SK-N-SH (cell line): ENCODE data around the gene C20orf141. TPM values are rescaled to one million over a fixed set of nuclear protein-coding genes. Genes with fewer than 3 reads are reported as not detected.
"Not testable (repeated sequence)": the region's sequence is repeated elsewhere in the genome, so short reads cannot be mapped to it uniquely, and the experiment has no call there.

Source experiments
- CTCF ChIA-PET: fragments of 300-600, 350-600 bp; formaldehyde crosslinking; extraction: SDS; loops from one replicate; lab custom pipeline; 2021; lab: Yijun Ruan, JAX
- POLR2A ChIA-PET: fragments of 350-600 bp; sonication (Branson Sonifier 250); formaldehyde crosslinking; extraction: SDS; loops from one replicate; lab custom pipeline; 2020; ENCODE audit warnings: antibody characterized with exemption, inconsistent platforms; lab: Yijun Ruan, JAX
- DNase-seq: peaks from one replicate; pipeline ENCODE4 v3.0.0; 2012
- H2AFZ ChIP-seq: fragments of 200-600 bp; sonication (generic); 2 replicates; pipeline ENCODE4 v1.8.1; 2016; ENCODE audit warnings: antibody characterized with exemption, mild to moderate bottlenecking, low read depth
- H3F3A ChIP-seq: fragments of 200-600 bp; sonication (generic); replicated peaks from 2 replicates; pipeline ENCODE3; 2016; ENCODE audit warnings: antibody characterized with exemption, mild to moderate bottlenecking; ENCODE audit not compliant: insufficient read depth
- H3K27ac ChIP-seq, 2 experiments: fragments of 200-500 bp in 1 of 2; fragments of 200-600 bp in 1 of 2; sonication (Bioruptor generic) in 1 of 2; sonication (generic), shearing (Covaris generic) in 1 of 2; 2 replicates each; pipeline versions ENCODE4 v1.5.1 to v1.6.1; 2014 to 2016; ENCODE audit warnings: low read depth in 2 of 2, inconsistent platforms in 1 of 2, low read length in 1 of 2, mild to moderate bottlenecking in 1 of 2, mixed read lengths in 1 of 2
- H3K27me3 ChIP-seq: fragments of 200-600 bp; sonication (generic), shearing (Covaris generic); 2 replicates; pipeline ENCODE4 v1.6.1; 2016; ENCODE audit warnings: mixed run types; ENCODE audit not compliant: insufficient read depth
- H3K36me3 ChIP-seq, 2 experiments: fragments of 200-500 bp in 1 of 2; fragments of 200-600 bp in 1 of 2; sonication (Bioruptor generic) in 1 of 2; sonication (generic) in 1 of 2; replicated peaks in 1 of 2; 2 replicates each; pipeline versions ENCODE3 to v1.5.1; 2014 to 2016; ENCODE audit warnings: low read length in 1 of 2, mild to moderate bottlenecking in 1 of 2; ENCODE audit not compliant: insufficient read depth in 2 of 2, control insufficient read depth in 1 of 2
- H3K4me1 ChIP-seq, 2 experiments: fragments of 200-500 bp in 1 of 2; fragments of 200-600 bp in 1 of 2; sonication (Bioruptor generic) in 1 of 2; sonication (generic), shearing (Covaris generic) in 1 of 2; 2 replicates each; pipeline versions ENCODE4 v1.5.1 to v1.6.1; 2014 to 2016; ENCODE audit warnings: low read depth in 1 of 2, low read length in 1 of 2, mixed run types in 1 of 2; ENCODE audit not compliant: insufficient read depth in 2 of 2, control insufficient read depth in 1 of 2
- H3K4me2 ChIP-seq: fragments of 200-600 bp; sonication (generic), shearing (Covaris generic); 2 replicates; pipeline ENCODE4 v1.6.1; 2017; ENCODE audit warnings: mixed run types
- H3K4me3 ChIP-seq, 2 experiments: fragments of 200-500 bp in 1 of 2; fragments of 200-600 bp in 1 of 2; sonication (Bioruptor generic) in 1 of 2; sonication (generic), shearing (Covaris generic) in 1 of 2; 2 replicates each; pipeline versions ENCODE4 v1.5.1 to v1.8.1; 2014 to 2016; ENCODE audit warnings: low read depth in 2 of 2, inconsistent platforms in 1 of 2, low read length in 1 of 2, mild to moderate bottlenecking in 1 of 2, mixed read lengths in 1 of 2, moderate library complexity in 1 of 2
- H3K79me2 ChIP-seq: fragments of 200-600 bp; sonication (generic); 2 replicates; pipeline ENCODE4 v1.8.1; 2017; ENCODE audit warnings: mild to moderate bottlenecking; ENCODE audit not compliant: insufficient read depth
- H3K9ac ChIP-seq: fragments of 200-600 bp; sonication (generic); 2 replicates; pipeline ENCODE4 v1.6.1; 2017; ENCODE audit warnings: mixed run types
- H3K9me2 ChIP-seq: fragments of 200-600 bp; sonication (generic); 2 replicates; pipeline ENCODE4 v1.6.1; 2017; ENCODE audit warnings: mixed run types
- H3K9me3 ChIP-seq: fragments of 200-600 bp; sonication (generic); 2 replicates; pipeline ENCODE4 v1.6.1; 2017; ENCODE audit warnings: mixed run types, mild to moderate bottlenecking, moderate library complexity
- H4K20me1 ChIP-seq: fragments of 200-600 bp; sonication (generic); 2 replicates; pipeline ENCODE4 v1.6.1; 2017; ENCODE audit warnings: mild to moderate bottlenecking, mixed run types; ENCODE audit not compliant: insufficient read depth
- CTCF ChIP-seq: fragments of 200-600 bp; sonication (generic); IDR thresholded peaks from 2 replicates; pipeline ENCODE4 v1.6.1; 2017; ENCODE audit warnings: antibody characterized with exemption, mild to moderate bottlenecking, moderate library complexity
- EP300 ChIP-seq, 2 experiments: IDR thresholded peaks; 2 replicates each; pipeline versions ENCODE4 v1.4.0 to v1.6.1; 2012; ENCODE audit warnings: borderline replicate concordance in 1 of 2, low read depth in 1 of 2, low read length in 1 of 2
- EZH2phosphoT487 ChIP-seq: fragments of 200-600 bp; sonication (generic); IDR thresholded peaks from 2 replicates; pipeline ENCODE4 v1.6.1; 2017; ENCODE audit warnings: low read depth, mixed run types, mild to moderate bottlenecking, antibody characterized with exemption, moderate library complexity, borderline replicate concordance
- FOSL2 ChIP-seq: IDR thresholded peaks from 2 replicates; pipeline ENCODE4 v1.4.0; 2012; ENCODE audit warnings: low read depth, mild to moderate bottlenecking, moderate library complexity, borderline replicate concordance
- FOXJ3 ChIP-seq: sonication (generic); formaldehyde crosslinking; IDR thresholded peaks from 2 replicates; pipeline ENCODE4 v1.5.1; 2020; ENCODE audit warnings: mild to moderate bottlenecking, missing genetic modification reagents
- FOXM1 ChIP-seq: IDR thresholded peaks from 2 replicates; pipeline ENCODE4 v1.4.0; 2012; ENCODE audit warnings: low read depth, mild to moderate bottlenecking
- GABPA ChIP-seq: IDR thresholded peaks from 2 replicates; pipeline ENCODE4 v1.4.0; 2012; ENCODE audit warnings: low read depth, mild to moderate bottlenecking
- GATA2 ChIP-seq: sonication (generic); formaldehyde crosslinking; IDR thresholded peaks from 2 replicates; pipeline ENCODE4 v1.5.0; 2020; ENCODE audit warnings: mild to moderate bottlenecking, missing genetic modification reagents
- JUND ChIP-seq: IDR thresholded peaks from 2 replicates; pipeline ENCODE4 v1.4.0; 2012
- MAX ChIP-seq: IDR thresholded peaks from 2 replicates; pipeline ENCODE4 v1.4.0; 2012; ENCODE audit warnings: low read depth
- MEF2A ChIP-seq: IDR thresholded peaks from 2 replicates; pipeline ENCODE4 v1.4.0; 2012; ENCODE audit warnings: low read depth, borderline replicate concordance
- RAD21 ChIP-seq: IDR thresholded peaks from 2 replicates; pipeline ENCODE4 v1.6.1; 2012; ENCODE audit warnings: mild to moderate bottlenecking, low read length
- REST ChIP-seq: IDR thresholded peaks from 2 replicates; pipeline ENCODE4 v1.6.1; 2012; ENCODE audit warnings: mild to moderate bottlenecking, low read depth, low read length, moderate library complexity
- SIN3A ChIP-seq: IDR thresholded peaks from 2 replicates; pipeline ENCODE4 v1.6.1; 2012; ENCODE audit warnings: low read depth, mild to moderate bottlenecking, low read length, moderate library complexity, borderline replicate concordance
- SMC3 ChIP-seq: IDR thresholded peaks from 2 replicates; pipeline ENCODE4 v1.6.1; 2012; ENCODE audit warnings: low read depth, low read length, improper control_type of control experiment
- TCF12 ChIP-seq: IDR thresholded peaks from 2 replicates; pipeline ENCODE4 v1.4.0; 2012
- USF1 ChIP-seq: IDR thresholded peaks from 2 replicates; pipeline ENCODE4 v1.4.0; 2012; ENCODE audit warnings: low read depth, borderline replicate concordance
- YY1 ChIP-seq: IDR thresholded peaks from 2 replicates; pipeline ENCODE4 v1.4.0; 2012; ENCODE audit warnings: low read depth, mild to moderate bottlenecking
- WGBS: methylation state at CpG from one replicate; pipeline ENCODE4 v1.1.6; 2017; ENCODE audit warnings: low lambda C conversion rate; 5-methylcytosine and 5-hydroxymethylcytosine counted together
- polyA plus RNA-seq, 3 experiments: library from polyadenylated mRNA; depleted of rRNA; stranded (reverse); fragments of >200 nt; gene quantifications; 2 replicates each; pipeline ENCODE4 v1.2.3, GENCODE V29; 2012

Gene C20orf141
- polyA plus RNA-seq, 1 of the 3 experiments (the other 2 are of a cell fraction): 1.2 TPM

GRCh38 chr20:2806351-2806701 is 8.5 kb upstream of the C20orf141 start:
- H3K27me3 ChIP-seq: no peaks in the 10 kb centered on the region
- no peaks in the 10 kb centered on the region for H3F3A ChIP-seq
- H3K4me2 ChIP-seq: no peak overlapping the region
- no peak overlapping the region for H3K9ac ChIP-seq
- WGBS: 41% methylated on average over 4 of the region's 4 CpGs
- TF ChIP-seq SIN3A (no peak), REST (no peak), RAD21 (no peak), MAX (no peak), USF1 (no peak), GABPA (no peak), SMC3 (no peak), FOXM1 (no peak), MEF2A (no peak), TCF12 (no peak), GATA2 (CRISPR knock-in tag) (no peak), JUND (no peak)
- no peak overlapping the region for H3K4me3 ChIP-seq
- ChIA-PET POLR2A (no interaction called here), CTCF (no interaction called here)
- peaks cover 0 to under 1% of the 10 kb centered on the region in 2 experiments; a peak in 1 of 4 replicates for H3K4me1 ChIP-seq
- H3K9me2 ChIP-seq: no peaks in the 10 kb centered on the region
- H4K20me1 ChIP-seq: no peaks in the 10 kb centered on the region
- no peak for DNase-seq
- H3K36me3 ChIP-seq: no peaks in the 10 kb centered on the region
- H2AFZ ChIP-seq: no peak overlapping the region
- H3K27ac ChIP-seq: no peak overlapping the region
- H3K9me3 ChIP-seq: no peaks in the 10 kb centered on the region
- H3K79me2 ChIP-seq: no peaks in the 10 kb centered on the region

- H3K4me1 ChIP-seq: no peaks in the 10 kb centered on the region
- H3K9me2 ChIP-seq: no peaks in the 10 kb centered on the region
- H3K9ac ChIP-seq: no peak overlapping the region
- CTCF ChIA-PET: no interaction called here
- H3F3A ChIP-seq: no peaks in the 10 kb centered on the region
- no peaks in the 10 kb centered on the region for H3K27me3 ChIP-seq
- no peak overlapping the region for H3K27ac ChIP-seq
- H3K9me3 ChIP-seq: peaks cover 7% of the 10 kb centered on the region
- H3K4me3 ChIP-seq: no peak overlapping the region
- DNase-seq: no peak
- no peak overlapping the region for H2AFZ ChIP-seq
- 67% methylated on average over 4 of the region's 4 CpGs for WGBS
- H3K79me2 ChIP-seq: no peaks in the 10 kb centered on the region
- TF ChIP-seq FOXJ3 (CRISPR knock-in tag) (no peak), JUND (no peak), SIN3A (no peak), FOSL2 (no peak), EZH2phosphoT487 (no peak), YY1 (no peak), GABPA (no peak), EP300 (IDR thresholded peaks at IDR 0.05; ENCODE audit: borderline replicate concordance in 1 of 2, low read depth in 1 of 2, low read length in 1 of 2) (no peak), CTCF (no peak)
- TF ChIP-seq, all 33 proteins: peak for 0
- Histone ChIP-seq H3K36me3 (no peaks in the 10 kb centered on the region), H4K20me1 (no peaks in the 10 kb centered on the region), H3K4me2 (no peak overlapping the region)
- POLR2A ChIA-PET: no interaction called here
These were observed 7.8 kb upstream of the C20orf141 start for GRCh38 chr20:2807019-2807418.

GRCh38 chr20:2807929-2808328 is 6.9 kb upstream of the C20orf141 start:
- H3K4me3 ChIP-seq, H3K4me1 ChIP-seq, CTCF ChIA-PET, H3K27me3 ChIP-seq, H3K4me2 ChIP-seq, H2AFZ ChIP-seq, DNase-seq, H3K27ac ChIP-seq, H3K9me2 ChIP-seq, H3K79me2 ChIP-seq, H3K9ac ChIP-seq, H3K36me3 ChIP-seq, H4K20me1 ChIP-seq, H3F3A ChIP-seq, POLR2A ChIA-PET: not testable (repeated sequence)
- H3K9me3 ChIP-seq: peaks cover 11% of the 10 kb centered on the region
- WGBS: 83% methylated on average over 9 of the region's 9 CpGs
